NCI-H1436 (cell line): Measurements from ENCODE around the gene MPP2.
"Not testable (repeated sequence)": the region's sequence is repeated elsewhere in the genome, so short reads cannot be mapped to it uniquely, and the experiment has no call there.

Experiments
- DNase-seq: peaks from one replicate; lab custom pipeline; 2025; lab: John Stamatoyannopoulos, UW

The MPP2 gene

GRCh38 chr17:43907425-43907981 lies at the start of gene MPP2:
TSS of gene MPP2 (minus strand) at chr17:43907536. CDS start at chr17:43904460, 3,076 bp downstream.
- peak; percentile 54 for DNase-seq

- no peak for DNase-seq
These were observed 48.9 kb upstream of the MPP2 start for GRCh38 chr17:43956222-43956621.

- DNase-seq = no peak
These were observed 46.4 kb upstream of the MPP2 start, which contains the start of gene PYY for GRCh38 chr17:43953746-43954145. TSS of gene PYY (minus strand) at chr17:43953940. CDS start at chr17:43953483, 457 bp downstream.

GRCh38 chr17:43952724-43953666 lies 45.7 kb upstream of the MPP2 start:
- no peak for DNase-seq

- no peak for DNase-seq
These were observed 45.0 kb upstream of the MPP2 start for GRCh38 chr17:43952351-43952723.

- no peak for DNase-seq
These were observed 44.4 kb upstream of the MPP2 start for GRCh38 chr17:43951750-43952149.

- no peak for DNase-seq
These were observed 43.2 kb upstream of the MPP2 start for GRCh38 chr17:43950554-43950953.

GRCh38 chr17:43949781-43950180 lies 42.4 kb upstream of the MPP2 start:
- DNase-seq = no peak

GRCh38 chr17:43946781-43947180 lies 39.4 kb upstream of the MPP2 start:
- DNase-seq = no peak

GRCh38 chr17:43945074-43945829 lies 37.9 kb upstream of the MPP2 start:
- no peak for DNase-seq

GRCh38 chr17:43942051-43942685 lies 34.8 kb upstream of the MPP2 start, which contains the start of gene PPY:
TSS of gene PPY (minus strand) at chr17:43942476. CDS start at chr17:43941654, 822 bp downstream.
- no peak for DNase-seq

GRCh38 chr17:43940630-43941029 lies 33.3 kb upstream of the MPP2 start:
- DNase-seq = peak; percentile 42

- DNase-seq = no peak
These were observed 32.5 kb upstream of the MPP2 start for GRCh38 chr17:43939886-43940285.

- DNase-seq = not testable (repeated sequence)
These were observed 32.1 kb upstream of the MPP2 start for GRCh38 chr17:43939452-43939851.

GRCh38 chr17:43938838-43939182 lies 31.5 kb upstream of the MPP2 start:
- no peak for DNase-seq

GRCh38 chr17:43936434-43936833 lies 29.1 kb upstream of the MPP2 start:
- DNase-seq = no peak

- no peak for DNase-seq
These were observed 28.6 kb upstream of the MPP2 start for GRCh38 chr17:43935926-43936261.

- no peak for DNase-seq
These were observed 28.0 kb upstream of the MPP2 start for GRCh38 chr17:43935204-43935925.

GRCh38 chr17:43932923-43933322 lies 25.6 kb upstream of the MPP2 start:
- no peak for DNase-seq

- DNase-seq = no peak
These were observed 25.0 kb upstream of the MPP2 start for GRCh38 chr17:43932357-43932756.

GRCh38 chr17:43931062-43931571 lies 23.8 kb upstream of the MPP2 start:
- DNase-seq = no peak
